Measurements from ENCODE around the gene SART1.

The SART1 gene

DNA sequence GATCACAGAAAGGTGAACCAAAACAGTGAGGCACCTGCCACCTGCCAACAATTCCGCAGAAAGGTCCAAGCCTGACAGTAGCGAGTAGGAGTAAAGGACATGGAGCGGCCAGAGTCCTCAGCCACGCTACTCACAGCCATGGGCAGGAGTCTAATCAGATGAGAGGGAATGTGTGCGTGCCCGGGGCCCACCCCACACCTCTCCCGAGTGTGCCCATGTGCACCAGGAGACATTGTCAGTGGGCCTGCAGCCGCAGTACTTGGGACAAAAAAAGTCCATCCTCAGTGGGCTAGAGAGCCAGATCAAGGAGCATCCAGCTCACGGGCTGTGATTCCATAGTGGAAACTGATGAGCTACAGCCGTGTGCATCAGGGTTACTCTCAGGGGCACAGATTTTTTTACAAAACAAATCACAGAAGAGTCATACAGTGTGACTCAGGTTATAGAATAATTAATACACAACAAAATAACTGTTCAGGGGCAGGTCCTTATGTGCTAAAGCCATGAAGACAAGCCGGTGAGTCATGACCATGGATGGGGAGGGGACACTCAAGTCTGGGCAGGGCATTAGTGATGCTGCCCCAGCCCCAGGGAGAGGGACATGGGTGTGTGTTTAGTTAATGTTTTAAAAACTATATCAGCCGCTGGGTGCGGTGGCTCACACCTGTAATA is 12.0 kb downstream of the SART1 start:
- Histone ChIP-seq H3K9me2 (replicated peaks; ENCODE audit: insufficient read depth, low read length) (no peaks in the 10 kb centered on the region), H3K79me2 (ENCODE audit: insufficient read depth, low read length) (no peaks in the 10 kb centered on the region), H2AFZ (ENCODE audit: low read depth, low read length, severe bottlenecking) (no peak overlapping the region), H3K27ac (ENCODE audit: low read depth, low read length) (no peak overlapping the region), H3F3A (ENCODE audit: insufficient read depth) (peaks cover 5% of the 10 kb centered on the region; the same call in 1 of the 2 replicates), H3K27me3 (ENCODE audit: low read length) (no peaks in the 10 kb centered on the region), H4K20me1 (ENCODE audit: low read depth, low read length) (no peaks in the 10 kb centered on the region; the same call in 1 of the 2 replicates), H3K9me3 (ENCODE audit: insufficient read depth, low read length) (no peaks in the 10 kb centered on the region), H3K36me3 (ENCODE audit: low read length) (no peaks in the 10 kb centered on the region), H3K4me3 (ENCODE audit: insufficient read depth, low read length, poor library complexity, severe bottlenecking) (no peak overlapping the region), H3K9ac (ENCODE audit: low read length) (no peak overlapping the region), H3K4me2 (ENCODE audit: low read depth, low read length, poor library complexity, severe bottlenecking) (no peak overlapping the region)
- TF ChIP-seq EZH2phosphoT487 (conservative IDR thresholded peaks at IDR 0.05; ENCODE audit: low read length), result no peak
- TF ChIP-seq CTCF (IDR thresholded peaks at IDR 0.05; ENCODE audit: insufficient read depth, low read length, poor library complexity, severe bottlenecking), result no peak

GRCh38 chr11:65975771-65976170 is 14.2 kb downstream of the SART1 start:
- Histone ChIP-seq H3K9me3 (ENCODE audit: insufficient read depth, low read length) (no peaks in the 10 kb centered on the region), H3K9me2 (replicated peaks; ENCODE audit: insufficient read depth, low read length) (no peaks in the 10 kb centered on the region), H3K27ac (ENCODE audit: low read depth, low read length) (no peak overlapping the region), H3F3A (ENCODE audit: insufficient read depth) (peaks cover 5% of the 10 kb centered on the region; the same call in 1 of the 2 replicates), H3K4me3 (ENCODE audit: insufficient read depth, low read length, poor library complexity, severe bottlenecking) (no peak overlapping the region), H3K79me2 (ENCODE audit: insufficient read depth, low read length) (no peaks in the 10 kb centered on the region), H3K4me2 (ENCODE audit: low read depth, low read length, poor library complexity, severe bottlenecking) (no peak overlapping the region), H3K27me3 (ENCODE audit: low read length) (no peaks in the 10 kb centered on the region), H3K36me3 (ENCODE audit: low read length) (no peaks in the 10 kb centered on the region), H4K20me1 (ENCODE audit: low read depth, low read length) (no peaks in the 10 kb centered on the region; the same call in 1 of the 2 replicates), H2AFZ (ENCODE audit: low read depth, low read length, severe bottlenecking) (no peak overlapping the region), H3K9ac (ENCODE audit: low read length) (no peak overlapping the region)
- TF ChIP-seq EZH2phosphoT487 (conservative IDR thresholded peaks at IDR 0.05; ENCODE audit: low read length) (no peak), CTCF (IDR thresholded peaks at IDR 0.05; ENCODE audit: insufficient read depth, low read length, poor library complexity, severe bottlenecking) (no peak)

DNA sequence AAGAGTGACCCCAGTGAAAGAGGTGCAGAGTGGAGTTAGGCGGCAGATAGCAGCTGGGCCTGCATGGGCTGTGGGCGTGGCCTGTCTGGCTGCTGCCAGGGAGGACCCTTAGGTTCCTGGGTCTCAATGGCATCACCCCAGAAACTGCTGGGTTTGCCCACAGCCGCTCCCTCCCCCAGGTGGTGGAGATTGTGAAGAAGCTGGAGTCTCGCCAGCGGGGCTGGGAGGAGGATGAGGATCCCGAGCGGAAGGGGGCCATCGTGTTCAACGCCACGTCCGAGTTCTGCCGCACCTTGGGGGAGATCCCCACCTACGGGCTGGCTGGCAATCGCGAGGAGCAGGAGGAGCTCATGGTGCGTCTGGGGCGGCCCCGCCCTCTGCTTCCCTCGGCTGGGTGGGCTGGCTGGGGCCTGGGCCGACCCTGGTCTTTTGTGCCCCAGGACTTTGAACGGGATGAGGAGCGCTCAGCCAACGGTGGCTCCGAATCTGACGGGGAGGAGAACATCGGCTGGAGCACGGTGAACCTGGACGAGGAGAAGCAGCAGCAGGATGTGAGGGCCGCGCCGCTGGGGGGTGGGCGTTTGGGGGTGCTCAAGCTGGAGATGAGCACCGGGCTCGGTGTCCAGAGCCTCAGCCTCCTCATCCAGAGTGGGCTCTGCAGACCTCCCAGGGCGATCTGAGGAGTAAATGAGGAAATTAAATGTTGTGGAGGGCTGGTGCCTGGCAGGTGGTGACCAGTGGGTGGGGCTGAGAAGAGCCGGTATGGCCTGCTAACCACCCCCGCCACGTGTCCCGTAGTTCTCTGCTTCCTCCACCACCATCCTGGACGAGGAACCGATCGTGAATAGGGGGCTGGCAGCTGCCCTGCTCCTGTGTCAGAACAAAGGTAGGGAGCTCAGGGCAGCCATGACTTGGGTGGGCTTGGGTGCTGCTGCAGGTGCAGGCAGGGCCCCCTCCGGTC is 15.0 kb downstream of the SART1 start:
- Histone ChIP-seq H3K27ac (ENCODE audit: low read depth, low read length) (no peak overlapping the region), H3K9me3 (ENCODE audit: insufficient read depth, low read length) (no peaks in the 10 kb centered on the region), H3K9ac (ENCODE audit: low read length) (no peak overlapping the region), H2AFZ (ENCODE audit: low read depth, low read length, severe bottlenecking) (no peak overlapping the region), H3K36me3 (ENCODE audit: low read length) (no peaks in the 10 kb centered on the region), H3F3A (ENCODE audit: insufficient read depth) (peaks cover 5% of the 10 kb centered on the region; the same call in 1 of the 2 replicates), H3K9me2 (replicated peaks; ENCODE audit: insufficient read depth, low read length) (no peaks in the 10 kb centered on the region), H3K27me3 (ENCODE audit: low read length) (no peaks in the 10 kb centered on the region), H3K4me2 (ENCODE audit: low read depth, low read length, poor library complexity, severe bottlenecking) (no peak overlapping the region), H3K4me3 (ENCODE audit: insufficient read depth, low read length, poor library complexity, severe bottlenecking) (no peak overlapping the region), H4K20me1 (ENCODE audit: low read depth, low read length) (no peaks in the 10 kb centered on the region; the same call in 1 of the 2 replicates), H3K79me2 (ENCODE audit: insufficient read depth, low read length) (no peaks in the 10 kb centered on the region)
- TF ChIP-seq EZH2phosphoT487 (conservative IDR thresholded peaks at IDR 0.05; ENCODE audit: low read length), result no peak
